Sigmoid colon (tissue), 4 donors: ENCODE results near the gene KCNJ5.

Experiments
- CTCF ChIP-seq, 4 experiments: fragments of 450-650 bp in 3 of 4; fragments of 200-600 bp in 1 of 4; IDR thresholded peaks; one replicate each; pipeline ENCODE4 v1.5.1; 2016 to 2019; ENCODE audit warnings: antibody characterized with exemption in 4 of 4, mild to moderate bottlenecking in 3 of 4, moderate library complexity in 2 of 4
- EP300 ChIP-seq, 4 donors: sonication (generic); formaldehyde crosslinking; IDR thresholded peaks; one replicate each; pipeline ENCODE4 v1.6.1; 2017; ENCODE audit warnings: antibody characterized with exemption in 4 of 4
- POLR2A ChIP-seq, 2 donors: fragments of 450-650 bp; IDR thresholded peaks; one replicate each; pipeline ENCODE4 v1.6.1; 2016; ENCODE audit warnings: antibody characterized with exemption in 2 of 2, mild to moderate bottlenecking in 2 of 2, moderate library complexity in 2 of 2

- TF ChIP-seq POLR2A (IDR thresholded peaks at IDR 0.05) (no peak), CTCF (IDR thresholded peaks at IDR 0.05) (no peak), EP300 (IDR thresholded peaks at IDR 0.05) (no peak)
Measured at GRCh38 chr11:128926437-128927107, 35.4 kb downstream of the KCNJ5 start.
